IPS-NIHi7 (cell line): Measurements from ENCODE around the gene RAB11FIP4.

Experiments
- DNase-seq: peaks from one replicate; pipeline ENCODE4 v3.0.0; 2012; ENCODE audit warnings: mixed read lengths; ENCODE audit errors: extremely low spot score

RAB11FIP4 gene

DNA sequence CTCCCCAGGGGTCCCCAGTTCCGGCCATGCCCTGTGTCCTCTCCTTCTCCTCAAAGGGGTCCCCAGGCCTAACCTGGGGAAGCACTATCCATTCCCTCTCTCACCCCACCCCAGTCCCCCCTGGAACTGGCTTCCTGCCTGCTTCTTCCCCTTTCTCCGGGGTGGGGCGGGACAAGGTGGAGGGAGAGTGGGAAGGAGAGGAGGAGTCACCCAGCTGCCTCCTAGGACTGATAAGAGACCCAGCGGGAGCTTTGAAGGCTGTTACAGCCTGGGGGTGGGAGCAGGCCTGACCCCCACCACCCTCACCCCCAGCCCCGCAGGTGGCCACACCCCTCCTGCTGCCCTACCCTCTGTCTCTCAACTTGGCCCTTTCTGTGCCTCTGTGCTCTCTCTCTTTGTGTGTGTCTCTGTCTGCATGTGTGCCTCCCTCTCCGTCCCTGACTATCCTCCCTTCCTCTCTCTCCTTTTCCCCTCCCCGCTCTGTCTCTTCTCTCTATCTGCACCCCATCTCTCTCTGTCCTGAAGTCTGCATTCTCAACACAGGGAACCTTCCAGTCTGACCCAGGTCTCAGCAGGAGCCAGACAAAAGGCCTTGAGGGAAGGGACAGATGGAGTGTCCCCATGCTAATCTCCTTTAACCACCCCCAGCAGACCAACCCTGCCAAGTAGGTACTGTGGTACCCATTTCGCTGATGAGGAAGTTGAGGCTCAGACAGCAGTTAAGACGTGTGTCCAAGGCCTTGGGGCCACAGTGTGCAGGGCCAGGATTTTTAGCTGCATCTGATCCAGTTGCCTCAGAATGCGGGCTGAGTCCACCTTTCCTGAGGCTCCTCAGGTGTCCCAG, 66.1 kb downstream of the RAB11FIP4 start:
- no peak for DNase-seq

DNA sequence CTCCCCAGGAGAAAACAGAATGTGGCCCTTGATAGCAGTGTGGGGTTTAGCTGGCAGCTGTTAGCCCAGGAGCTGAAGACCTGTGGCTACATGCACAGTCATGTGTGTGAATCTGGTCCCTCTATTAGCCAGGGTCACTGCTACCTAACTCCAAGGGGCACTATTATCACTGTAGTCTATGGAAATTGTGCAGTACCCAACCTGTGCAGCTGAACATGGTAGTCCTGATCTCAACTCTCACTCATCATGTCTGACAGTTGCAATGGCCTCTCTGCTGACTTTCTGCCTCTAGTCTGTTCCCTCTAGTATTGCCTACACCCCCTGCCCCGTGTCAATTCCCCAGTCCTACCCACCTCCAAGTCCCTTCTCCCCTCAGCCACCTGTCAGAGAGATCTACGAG, 67.4 kb downstream of the RAB11FIP4 start:
- no peak for DNase-seq

DNA sequence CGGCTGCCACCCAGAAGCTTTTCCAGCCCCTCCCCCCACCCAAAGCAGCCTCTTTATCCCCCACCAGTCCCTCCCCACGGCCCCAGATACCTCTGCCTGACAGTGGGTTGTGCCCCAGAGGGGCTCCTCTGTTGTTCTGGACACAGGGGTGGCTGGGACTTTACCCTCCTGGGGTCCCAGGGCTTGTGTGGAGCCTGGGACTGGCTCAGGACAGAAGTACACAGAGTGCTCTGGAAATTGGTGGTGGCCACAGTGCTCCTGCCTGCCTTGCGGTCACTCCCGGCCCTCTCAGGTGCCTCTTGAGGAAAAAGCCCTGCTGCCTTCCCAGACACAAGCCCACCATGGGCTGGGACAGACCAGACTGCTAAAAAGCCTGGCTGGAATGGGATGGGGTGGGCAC, 68.2 kb downstream of the RAB11FIP4 start:
- no peak for DNase-seq

GRCh38 chr17:31460226-31460721, 68.8 kb downstream of the RAB11FIP4 start:
- DNase-seq, result no peak

- no peak for DNase-seq
These were observed 69.8 kb downstream of the RAB11FIP4 start for GRCh38 chr17:31461227-31461810.

DNA sequence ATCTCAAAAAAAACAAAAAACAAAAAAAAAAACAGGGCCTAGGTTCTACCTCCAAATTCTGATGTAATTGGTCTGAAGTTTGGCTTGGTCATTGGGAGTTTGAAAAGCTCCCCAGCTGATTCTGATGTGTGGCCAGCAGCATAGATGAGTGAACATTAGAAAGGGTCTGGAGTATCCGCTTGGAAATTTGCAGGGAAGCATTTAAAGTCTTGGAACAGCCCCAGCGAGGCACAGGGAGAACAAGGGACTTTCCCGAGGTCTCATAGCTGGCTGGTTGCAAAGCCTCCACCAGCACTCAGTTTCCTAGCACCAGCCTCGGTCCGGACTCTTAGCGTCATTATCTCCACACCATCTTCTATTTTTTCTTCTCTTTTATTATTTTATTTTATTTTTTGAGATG, 70.8 kb downstream of the RAB11FIP4 start:
- DNase-seq, result no peak

DNA sequence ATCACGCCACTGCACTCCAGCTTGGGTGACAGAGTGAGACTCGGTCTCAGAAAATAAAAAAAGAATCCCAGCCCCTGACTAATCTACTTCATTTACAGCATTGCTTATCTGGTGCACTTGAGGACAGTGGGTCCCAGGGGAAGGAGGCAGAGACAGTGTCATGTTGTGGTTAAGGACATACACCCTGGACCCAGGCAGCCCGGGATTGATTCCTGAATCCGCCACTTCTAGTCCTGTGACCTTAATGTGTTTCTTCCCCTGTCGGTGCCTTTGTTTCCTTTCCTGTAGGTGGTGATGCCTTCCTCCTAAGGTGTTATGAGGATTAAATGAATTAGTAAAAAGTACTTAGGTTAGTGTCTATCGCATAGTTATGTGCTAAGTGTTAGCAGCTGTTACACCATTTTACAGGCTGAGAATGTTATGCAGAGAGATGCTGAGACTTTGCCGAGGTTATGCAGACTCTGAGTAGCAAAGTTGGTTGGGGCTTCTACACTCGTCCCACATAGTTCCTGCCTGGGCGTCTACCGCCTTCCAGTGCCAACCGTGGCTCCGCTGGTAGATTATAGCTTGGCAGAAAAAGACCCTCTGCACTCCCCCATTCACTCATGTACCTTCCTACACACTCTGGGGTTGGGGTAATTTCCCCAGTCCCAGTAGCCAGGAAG, 74.8 kb downstream of the RAB11FIP4 start:
- no peak for DNase-seq

- DNase-seq, result no peak
These were observed 76.2 kb downstream of the RAB11FIP4 start for GRCh38 chr17:31467502-31468256.

- no peak for DNase-seq
These were observed 78.5 kb downstream of the RAB11FIP4 start for GRCh38 chr17:31469959-31470358.

- DNase-seq, result no peak
These were observed 79.1 kb downstream of the RAB11FIP4 start for GRCh38 chr17:31470592-31470991.

GRCh38 chr17:31472137-31472536, 80.7 kb downstream of the RAB11FIP4 start:
- no peak for DNase-seq

- no peak for DNase-seq
These were observed 84.1 kb downstream of the RAB11FIP4 start for GRCh38 chr17:31475378-31476162.

DNA sequence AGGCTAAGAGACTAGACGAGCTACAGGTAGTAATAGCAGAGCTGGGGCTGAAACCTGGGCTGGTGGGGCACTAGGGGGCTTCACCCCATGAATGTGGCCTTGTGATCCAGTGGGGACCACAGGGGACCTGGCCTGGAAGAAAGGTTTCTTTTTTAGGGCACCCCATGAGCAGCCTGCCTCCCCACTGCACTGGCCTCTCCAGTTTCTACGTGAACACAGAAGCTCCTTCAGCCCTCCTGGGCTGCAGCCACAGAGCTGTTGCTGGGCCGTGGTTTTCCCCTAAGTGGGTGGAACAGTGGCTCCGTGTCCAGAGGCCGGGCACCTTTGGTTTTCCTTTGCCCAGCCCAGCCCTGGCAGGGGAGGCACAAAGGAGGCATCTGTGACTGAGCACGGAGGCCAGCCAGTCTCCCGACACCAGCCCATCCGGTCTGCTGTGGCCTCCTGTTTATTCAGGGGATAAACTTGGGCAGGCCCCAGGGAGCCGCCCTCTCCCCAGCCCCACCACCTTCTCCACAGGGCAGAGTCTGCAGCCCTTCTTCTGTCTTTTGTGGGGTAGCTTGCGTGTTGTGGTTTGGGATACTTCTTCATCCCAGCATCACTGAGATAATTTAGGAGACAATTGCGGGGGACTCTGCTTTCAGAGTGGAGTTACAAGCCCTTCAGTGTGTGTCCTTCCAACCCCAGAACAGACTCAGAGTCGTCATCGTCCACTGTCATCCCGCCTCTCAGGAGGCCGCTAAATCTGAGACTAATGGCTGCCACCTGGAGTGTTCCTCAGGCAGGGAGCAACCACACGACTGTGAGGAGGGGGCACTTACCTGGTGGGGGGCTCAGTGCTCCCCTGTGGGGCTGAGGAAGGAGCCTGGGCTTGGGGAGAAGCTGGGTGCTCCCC, 85.3 kb downstream of the RAB11FIP4 start:
- no peak for DNase-seq

DNA sequence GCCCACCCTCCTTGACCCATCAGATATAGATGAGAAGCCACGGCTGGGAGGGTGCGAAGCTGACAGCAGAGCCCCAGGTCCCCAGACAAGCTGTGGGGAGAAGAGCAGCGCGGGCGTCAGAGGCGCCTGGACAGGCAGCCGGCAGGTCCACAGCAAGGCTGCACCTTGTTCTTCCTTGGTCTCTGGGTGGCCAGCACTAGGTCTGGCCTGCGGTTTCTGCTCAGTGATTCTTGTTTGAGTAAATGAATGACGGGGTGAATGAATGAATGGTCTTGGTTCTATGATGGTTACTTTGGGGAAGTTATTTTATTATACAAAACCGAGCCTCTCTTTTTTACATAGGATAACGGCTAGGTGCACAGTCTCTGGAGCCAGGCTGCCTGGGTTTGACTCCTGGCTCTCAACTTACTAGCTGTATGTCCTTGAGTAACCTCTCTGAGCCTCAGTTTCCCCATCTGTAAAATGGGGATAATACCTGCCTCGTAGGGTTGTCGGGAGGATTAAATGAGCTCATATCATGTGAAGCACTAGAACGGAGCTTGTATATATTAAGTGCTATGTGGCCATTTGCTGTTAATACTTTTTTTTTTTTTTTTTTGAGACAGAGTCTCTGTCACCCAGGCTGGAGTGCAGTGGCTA, 86.1 kb downstream of the RAB11FIP4 start:
- DNase-seq, result no peak

DNA sequence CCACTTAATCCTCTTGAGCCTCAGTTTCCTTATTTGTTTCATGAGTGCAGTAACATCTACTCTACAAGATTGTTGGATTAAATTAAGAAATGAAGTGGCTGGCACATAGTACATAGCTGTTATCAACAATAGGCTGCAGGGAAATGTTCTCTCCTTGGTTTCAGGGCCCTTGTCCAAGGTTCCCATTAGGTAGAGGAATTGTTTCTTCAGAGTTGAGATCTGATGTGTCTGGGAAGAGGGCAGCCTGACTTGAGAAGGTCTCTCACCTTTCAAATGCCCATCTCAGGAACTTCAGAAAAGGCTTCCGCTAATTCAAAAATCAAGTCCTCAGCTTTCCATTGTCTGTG, 87.6 kb downstream of the RAB11FIP4 start:
- no peak for DNase-seq

DNA sequence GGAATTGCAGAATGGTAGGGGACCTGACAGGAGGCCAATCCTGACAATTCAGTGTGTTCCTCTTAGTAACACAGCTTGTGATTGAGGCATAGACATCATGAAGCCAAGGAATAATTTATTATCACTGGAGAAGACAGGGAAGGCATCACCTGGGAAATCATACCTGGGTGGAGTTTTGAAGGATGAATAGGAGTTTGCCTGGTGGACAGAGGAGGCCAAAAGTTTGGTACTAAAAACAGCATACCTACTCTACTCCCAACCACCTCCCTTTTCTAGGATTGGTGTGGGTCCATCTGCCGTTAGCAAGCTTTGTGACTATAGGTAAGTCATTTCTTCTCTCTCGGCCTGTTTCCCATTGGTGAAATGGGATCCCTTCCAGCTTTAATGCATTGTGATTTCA, 88.0 kb downstream of the RAB11FIP4 start:
- DNase-seq, result no peak

GRCh38 chr17:31480067-31480466, 88.6 kb downstream of the RAB11FIP4 start:
- no peak for DNase-seq

- no peak for DNase-seq
These were observed 89.7 kb downstream of the RAB11FIP4 start for GRCh38 chr17:31480904-31481782.

DNA sequence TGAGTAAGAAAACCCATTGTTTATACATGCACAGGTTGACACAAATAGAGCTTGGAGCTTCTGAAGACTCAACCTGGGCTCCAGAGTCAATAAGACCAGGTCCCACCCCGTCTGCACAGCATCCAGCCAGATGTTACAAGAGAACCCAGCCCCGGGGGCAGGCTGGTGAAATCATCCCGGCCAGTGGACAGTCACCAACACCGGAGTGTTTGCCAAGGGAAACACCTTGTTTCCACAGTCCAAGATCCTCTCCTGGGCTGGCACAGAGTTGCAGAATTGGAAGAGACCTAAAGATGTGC, 90.3 kb downstream of the RAB11FIP4 start:
- DNase-seq, result no peak
